ENCODE results near the gene RUFY4. TPM values are rescaled to one million over a fixed set of nuclear protein-coding genes. Genes with fewer than 3 reads are reported as not detected.
"Not testable (repeated sequence)": the region's sequence is repeated elsewhere in the genome, so short reads cannot be mapped to it uniquely, and the experiment has no call there.

Gene RUFY4
- total and polyA plus RNA-seq, 4 donors, result 0.39 to 0.45 TPM; not detected in 2

- H3K9me3 ChIP-seq (ENCODE audit: control insufficient read depth, low read length), result no peaks in the 10 kb centered on the region
- no peak overlapping the region for H3K4me3 ChIP-seq (ENCODE audit: low read length in 2 of 2)
- no peaks in the 10 kb centered on the region for H3K27me3 ChIP-seq (ENCODE audit: control insufficient read depth in 1 of 2, insufficient read depth in 2 of 2, low read length in 1 of 2)
- 90 to 94% methylated on average over 7 of the region's 7 CpGs for WGBS, 2 donors
- H3K27ac ChIP-seq (ENCODE audit: low read depth in 1 of 2, low read length in 2 of 2), result no peak overlapping the region
- no peaks in the 10 kb centered on the region for H3K36me3 ChIP-seq (ENCODE audit: control insufficient read depth in 1 of 2, insufficient read depth in 2 of 2, low read length in 1 of 2)
- DNase-seq (no peak), ATAC-seq (ENCODE audit: low FRiP score) (no peak)
- intact Hi-C loops (cut with DNase I), result loop anchor here (5.0 kb wide), 1 partner anchor 243 kb away; no protein-coding TSS in a partner anchor
- H3K4me1 ChIP-seq (ENCODE audit: control insufficient read depth in 1 of 2, insufficient read depth in 2 of 2, low read length in 2 of 2), result no peaks in the 10 kb centered on the region
These were observed 38.5 kb upstream of the RUFY4 start for GRCh38 chr2:218030409-218031195.

DNA sequence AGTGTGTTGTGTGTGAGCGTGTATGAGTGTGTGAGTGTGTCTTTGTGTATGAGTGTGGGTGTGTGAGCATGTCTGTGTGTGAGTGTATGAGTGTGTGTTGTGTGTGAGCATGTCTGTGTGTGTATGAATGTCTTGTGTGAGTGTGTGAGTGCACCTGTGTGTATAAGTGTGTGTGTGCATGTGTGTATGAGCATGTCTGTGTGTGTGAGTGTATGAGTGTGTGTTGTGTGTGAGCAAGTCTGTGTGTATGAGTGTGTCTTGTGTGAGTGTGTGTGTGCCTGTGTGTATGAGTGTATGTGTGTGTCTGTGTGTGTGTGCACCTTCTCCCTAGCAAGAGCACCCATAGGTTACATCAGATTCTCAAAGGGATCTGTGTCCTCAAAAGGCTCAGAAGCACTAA, 37.8 kb upstream of the RUFY4 start:
- intact Hi-C loops (cut with DNase I), result loop anchor here (5.0 kb wide), 1 partner anchor 244 kb away; no protein-coding TSS in a partner anchor
- DNase-seq (no peak), ATAC-seq (ENCODE audit: low FRiP score) (no peak)
- no peak overlapping the region for H3K27ac ChIP-seq (ENCODE audit: low read depth in 1 of 2, low read length in 2 of 2)
- WGBS, 2 donors, result 90% methylated on average over 1 of the region's 1 CpG
- no peaks in the 10 kb centered on the region for H3K36me3 ChIP-seq (ENCODE audit: control insufficient read depth in 1 of 2, insufficient read depth in 2 of 2, low read length in 1 of 2)
- H3K9me3 ChIP-seq (ENCODE audit: control insufficient read depth, low read length), result no peaks in the 10 kb centered on the region
- H3K4me1 ChIP-seq (ENCODE audit: control insufficient read depth in 1 of 2, insufficient read depth in 2 of 2, low read length in 2 of 2), result no peaks in the 10 kb centered on the region
- H3K4me3 ChIP-seq (ENCODE audit: low read length in 2 of 2), result no peak overlapping the region
- H3K27me3 ChIP-seq (ENCODE audit: control insufficient read depth in 1 of 2, insufficient read depth in 2 of 2, low read length in 1 of 2), result no peaks in the 10 kb centered on the region

DNA sequence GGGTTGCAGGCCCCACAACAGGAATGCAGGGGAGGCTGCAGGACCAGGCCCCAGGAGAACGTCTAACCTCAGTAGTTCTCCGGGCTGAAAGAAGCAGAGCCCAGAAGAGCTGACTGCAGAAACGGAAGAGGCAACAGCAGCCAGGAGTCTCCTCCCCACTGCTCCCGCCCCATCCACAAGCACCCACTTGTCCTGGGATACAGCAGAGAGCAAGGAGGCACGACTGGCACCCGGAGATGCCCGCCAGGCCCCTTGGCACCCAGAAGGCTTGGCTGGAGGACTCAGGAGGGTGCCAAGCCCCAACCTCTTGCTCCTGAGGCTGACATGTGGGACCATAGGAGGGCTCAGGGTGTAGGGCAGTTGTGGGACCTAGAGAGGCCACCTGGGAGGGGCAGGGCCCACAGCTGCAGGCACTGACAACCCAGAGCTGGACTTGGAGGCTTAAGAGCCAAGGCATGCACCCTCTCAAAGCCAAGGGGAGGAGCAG, 37.2 kb upstream of the RUFY4 start:
- intact Hi-C loops (cut with DNase I), result loop anchor here (5.0 kb wide), 1 partner anchor 245 kb away; no protein-coding TSS in a partner anchor
- Histone ChIP-seq H3K4me1 (ENCODE audit: control insufficient read depth in 1 of 2, insufficient read depth in 2 of 2, low read length in 2 of 2) (no peaks in the 10 kb centered on the region), H3K27me3 (ENCODE audit: control insufficient read depth in 1 of 2, insufficient read depth in 2 of 2, low read length in 1 of 2) (no peaks in the 10 kb centered on the region), H3K9me3 (ENCODE audit: control insufficient read depth, low read length) (no peaks in the 10 kb centered on the region), H3K27ac (ENCODE audit: low read depth in 1 of 2, low read length in 2 of 2) (no peak overlapping the region), H3K36me3 (ENCODE audit: control insufficient read depth in 1 of 2, insufficient read depth in 2 of 2, low read length in 1 of 2) (no peaks in the 10 kb centered on the region), H3K4me3 (ENCODE audit: low read length in 2 of 2) (no peak overlapping the region)
- DNase-seq, result peak in 1 of 2 donors; percentile 75
- 10 to 24% methylated on average over 4 to 7 of the region's 7 CpGs for WGBS, 2 donors
- ATAC-seq (ENCODE audit: low FRiP score), result no peak

- H3K4me1 ChIP-seq (ENCODE audit: control insufficient read depth in 1 of 2, insufficient read depth in 2 of 2, low read length in 2 of 2), result no peaks in the 10 kb centered on the region
- no peaks in the 10 kb centered on the region for H3K36me3 ChIP-seq (ENCODE audit: control insufficient read depth in 1 of 2, insufficient read depth in 2 of 2, low read length in 1 of 2)
- H3K27ac ChIP-seq (ENCODE audit: low read depth in 1 of 2, low read length in 2 of 2), result no peak overlapping the region
- 58 to 62% methylated on average over 12 of the region's 12 CpGs for WGBS, 2 donors
- DNase-seq, result peak in 1 of 2 donors; percentile 71
- intact Hi-C loops (cut with DNase I), result loop anchor here (5.0 kb wide), 1 partner anchor 245 kb away; no protein-coding TSS in a partner anchor
- no peak overlapping the region for H3K4me3 ChIP-seq (ENCODE audit: low read length in 2 of 2)
- no peaks in the 10 kb centered on the region for H3K9me3 ChIP-seq (ENCODE audit: control insufficient read depth, low read length)
- ATAC-seq (ENCODE audit: low FRiP score), result peak; percentile 4
- H3K27me3 ChIP-seq (ENCODE audit: control insufficient read depth in 1 of 2, insufficient read depth in 2 of 2, low read length in 1 of 2), result no peaks in the 10 kb centered on the region
These were observed 36.5 kb upstream of the RUFY4 start for GRCh38 chr2:218032336-218033171.

- WGBS, 2 donors, result 16 to 36% methylated on average over 1 of the region's 1 CpG
- ATAC-seq (ENCODE audit: low FRiP score) (no peak), DNase-seq (peak in 1 of 2 donors; percentile 39)
- intact Hi-C loops (cut with DNase I), result loop anchor here (5.0 kb wide), 1 partner anchor 246 kb away; no protein-coding TSS in a partner anchor
- Histone ChIP-seq H3K36me3 (ENCODE audit: control insufficient read depth in 1 of 2, insufficient read depth in 2 of 2, low read length in 1 of 2) (no peaks in the 10 kb centered on the region), H3K9me3 (ENCODE audit: control insufficient read depth, low read length) (no peaks in the 10 kb centered on the region), H3K4me3 (ENCODE audit: low read length in 2 of 2) (no peak overlapping the region), H3K27ac (ENCODE audit: low read depth in 1 of 2, low read length in 2 of 2) (no peak overlapping the region), H3K27me3 (ENCODE audit: control insufficient read depth in 1 of 2, insufficient read depth in 2 of 2, low read length in 1 of 2) (no peaks in the 10 kb centered on the region), H3K4me1 (ENCODE audit: control insufficient read depth in 1 of 2, insufficient read depth in 2 of 2, low read length in 2 of 2) (no peaks in the 10 kb centered on the region)
These were observed 35.9 kb upstream of the RUFY4 start for GRCh38 chr2:218033208-218033589.

DNA sequence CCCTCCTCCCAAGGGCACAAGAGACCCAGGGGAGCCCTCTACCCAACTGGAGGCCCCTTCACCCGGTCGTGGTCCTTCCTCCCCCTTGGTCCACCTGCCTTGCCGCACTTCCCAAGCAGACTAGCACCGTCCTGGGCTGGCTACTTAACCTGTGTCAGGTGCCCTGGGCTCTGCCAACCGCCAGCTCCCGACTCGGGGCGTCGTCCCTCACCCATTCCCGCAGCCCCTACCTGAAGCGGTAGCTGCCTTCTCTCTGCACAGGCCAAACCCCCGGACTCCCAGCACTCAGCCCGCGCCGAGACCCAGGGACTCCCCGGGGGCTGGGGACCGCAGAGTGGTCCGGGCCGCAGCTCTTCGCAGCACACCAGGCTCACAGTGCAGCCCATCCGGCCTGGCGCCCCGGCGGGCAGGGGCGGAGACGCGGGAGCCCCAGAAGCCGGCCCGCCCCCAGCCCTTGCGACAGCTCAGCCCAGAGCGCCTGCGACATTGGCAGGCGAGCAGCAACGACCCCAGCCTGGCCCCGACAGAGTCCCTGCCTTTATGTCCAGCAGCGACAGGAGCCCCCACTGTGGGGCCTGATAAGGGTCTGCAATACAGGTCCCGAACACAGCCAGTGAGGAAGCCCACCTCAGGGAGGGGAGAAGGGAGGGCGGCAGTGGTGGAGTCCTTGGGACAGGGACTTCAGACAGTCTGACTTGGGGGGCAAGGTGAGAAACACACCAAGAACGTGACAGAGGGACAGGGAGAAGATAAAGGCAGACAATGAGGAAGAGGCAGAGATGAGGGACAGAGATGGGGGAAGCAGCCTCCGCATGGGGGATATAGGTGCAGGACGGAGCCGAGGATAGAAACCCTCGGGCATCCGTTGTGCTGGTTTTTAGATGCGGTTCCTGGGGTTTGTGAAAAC, 35.2 kb upstream of the RUFY4 start:
- peak in 1 of 2 donors; percentile 78 for DNase-seq
- Histone ChIP-seq H3K27me3 (ENCODE audit: control insufficient read depth in 1 of 2, insufficient read depth in 2 of 2, low read length in 1 of 2) (no peaks in the 10 kb centered on the region), H3K4me3 (ENCODE audit: low read length in 2 of 2) (no peak overlapping the region), H3K27ac (ENCODE audit: low read depth in 1 of 2, low read length in 2 of 2) (no peak overlapping the region), H3K9me3 (ENCODE audit: control insufficient read depth, low read length) (no peaks in the 10 kb centered on the region), H3K4me1 (ENCODE audit: control insufficient read depth in 1 of 2, insufficient read depth in 2 of 2, low read length in 2 of 2) (no peaks in the 10 kb centered on the region), H3K36me3 (ENCODE audit: control insufficient read depth in 1 of 2, insufficient read depth in 2 of 2, low read length in 1 of 2) (no peaks in the 10 kb centered on the region)
- no peak for ATAC-seq (ENCODE audit: low FRiP score)
- intact Hi-C loops (cut with DNase I), result loop anchor here (5.0 kb wide), 1 partner anchor 247 kb away; no protein-coding TSS in a partner anchor
- WGBS, 2 donors, result 78 to 83% methylated on average over 45 of the region's 45 CpGs

GRCh38 chr2:218034497-218035213, 34.4 kb upstream of the RUFY4 start:
- H3K9me3 ChIP-seq (ENCODE audit: control insufficient read depth, low read length); H3K4me3 ChIP-seq (ENCODE audit: low read length in 2 of 2); H3K36me3 ChIP-seq (ENCODE audit: control insufficient read depth in 1 of 2, insufficient read depth in 2 of 2, low read length in 1 of 2); H3K27me3 ChIP-seq (ENCODE audit: control insufficient read depth in 1 of 2, insufficient read depth in 2 of 2, low read length in 1 of 2); H3K27ac ChIP-seq (ENCODE audit: low read depth in 1 of 2, low read length in 2 of 2); H3K4me1 ChIP-seq (ENCODE audit: control insufficient read depth in 1 of 2, insufficient read depth in 2 of 2, low read length in 2 of 2): not testable (repeated sequence)
- WGBS, 2 donors, result 24 to 28% methylated on average over 21 to 24 of the region's 24 CpGs
- DNase-seq (peak; percentile 78 to 83), ATAC-seq (ENCODE audit: low FRiP score) (peak; percentile 89)
- intact Hi-C loops (cut with DNase I), result loop anchor here (5.0 kb wide), 2 partner anchors 37 to 247 kb away; no protein-coding TSS in a partner anchor
